ENCODE measurements around the gene USB1. TPM values are rescaled to one million over a fixed set of nuclear protein-coding genes. Genes with fewer than 3 reads are reported as not detected.

The USB1 gene
- total and polyA plus RNA-seq, 2 experiments from 2014 or later = 18.2 to 47.7 TPM

DNA sequence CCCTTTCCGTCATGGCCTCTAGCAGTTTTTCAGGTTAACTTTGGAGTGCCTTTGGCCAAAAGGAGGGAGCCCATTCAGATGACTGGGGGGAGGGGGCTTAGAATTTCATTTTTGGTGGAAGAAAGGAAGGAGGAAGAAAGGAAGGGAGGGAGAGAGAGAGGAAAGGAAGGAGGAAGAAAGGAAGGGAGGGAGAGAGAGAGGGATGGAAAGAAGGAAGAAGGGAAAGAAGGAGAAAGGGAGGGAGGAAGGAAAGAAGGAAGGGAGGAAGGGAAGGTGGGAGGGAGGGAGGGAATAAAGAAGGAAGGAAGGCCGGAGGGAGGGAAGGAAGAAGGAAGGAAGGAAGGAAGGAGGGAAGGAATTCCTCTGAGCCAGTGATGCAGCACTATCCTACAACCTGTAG, 50.1 kb downstream of the USB1 start:
- DNase-seq (ENCODE audit: low spot score) = no peak
- WGBS (ENCODE audit: low lambda C conversion rate, missing lambda C conversion rate) = 95% methylated on average over 1 of the region's 2 CpGs
- Histone ChIP-seq H3K4me3 (no peak overlapping the region), H3K4me1 (ENCODE audit: insufficient read depth) (no peaks in the 10 kb centered on the region), H3K79me2 (no peaks in the 10 kb centered on the region), H3K36me3 (replicated peaks; ENCODE audit: insufficient read depth, low read depth) (no peaks in the 10 kb centered on the region), H3K27ac (no peak overlapping the region), H3K27me3 (no peaks in the 10 kb centered on the region), H2AFZ (no peak overlapping the region), H3K4me2 (no peak overlapping the region), H4K20me1 (ENCODE audit: insufficient read depth, poor library complexity, severe bottlenecking) (no peaks in the 10 kb centered on the region), H3K9me2 (replicated peaks; ENCODE audit: insufficient read depth) (no peaks in the 10 kb centered on the region), H3K9me3 (ENCODE audit: low read depth) (no peaks in the 10 kb centered on the region)
- TF ChIP-seq, protein P1, sequence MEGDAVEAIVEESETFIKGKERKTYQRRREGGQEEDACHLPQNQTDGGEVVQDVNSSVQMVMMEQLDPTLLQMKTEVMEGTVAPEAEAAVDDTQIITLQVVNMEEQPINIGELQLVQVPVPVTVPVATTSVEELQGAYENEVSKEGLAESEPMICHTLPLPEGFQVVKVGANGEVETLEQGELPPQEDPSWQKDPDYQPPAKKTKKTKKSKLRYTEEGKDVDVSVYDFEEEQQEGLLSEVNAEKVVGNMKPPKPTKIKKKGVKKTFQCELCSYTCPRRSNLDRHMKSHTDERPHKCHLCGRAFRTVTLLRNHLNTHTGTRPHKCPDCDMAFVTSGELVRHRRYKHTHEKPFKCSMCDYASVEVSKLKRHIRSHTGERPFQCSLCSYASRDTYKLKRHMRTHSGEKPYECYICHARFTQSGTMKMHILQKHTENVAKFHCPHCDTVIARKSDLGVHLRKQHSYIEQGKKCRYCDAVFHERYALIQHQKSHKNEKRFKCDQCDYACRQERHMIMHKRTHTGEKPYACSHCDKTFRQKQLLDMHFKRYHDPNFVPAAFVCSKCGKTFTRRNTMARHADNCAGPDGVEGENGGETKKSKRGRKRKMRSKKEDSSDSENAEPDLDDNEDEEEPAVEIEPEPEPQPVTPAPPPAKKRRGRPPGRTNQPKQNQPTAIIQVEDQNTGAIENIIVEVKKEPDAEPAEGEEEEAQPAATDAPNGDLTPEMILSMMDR (IDR thresholded peaks at IDR 0.05; ENCODE audit: poor library complexity) = no peak
- TF ChIP-seq EZH2 (IDR thresholded peaks at IDR 0.05; ENCODE audit: borderline replicate concordance) (no peak), EZH2phosphoT487 (IDR thresholded peaks at IDR 0.05; ENCODE audit: low read depth, severe bottlenecking, unreplicated experiment) (no peak)

DNA sequence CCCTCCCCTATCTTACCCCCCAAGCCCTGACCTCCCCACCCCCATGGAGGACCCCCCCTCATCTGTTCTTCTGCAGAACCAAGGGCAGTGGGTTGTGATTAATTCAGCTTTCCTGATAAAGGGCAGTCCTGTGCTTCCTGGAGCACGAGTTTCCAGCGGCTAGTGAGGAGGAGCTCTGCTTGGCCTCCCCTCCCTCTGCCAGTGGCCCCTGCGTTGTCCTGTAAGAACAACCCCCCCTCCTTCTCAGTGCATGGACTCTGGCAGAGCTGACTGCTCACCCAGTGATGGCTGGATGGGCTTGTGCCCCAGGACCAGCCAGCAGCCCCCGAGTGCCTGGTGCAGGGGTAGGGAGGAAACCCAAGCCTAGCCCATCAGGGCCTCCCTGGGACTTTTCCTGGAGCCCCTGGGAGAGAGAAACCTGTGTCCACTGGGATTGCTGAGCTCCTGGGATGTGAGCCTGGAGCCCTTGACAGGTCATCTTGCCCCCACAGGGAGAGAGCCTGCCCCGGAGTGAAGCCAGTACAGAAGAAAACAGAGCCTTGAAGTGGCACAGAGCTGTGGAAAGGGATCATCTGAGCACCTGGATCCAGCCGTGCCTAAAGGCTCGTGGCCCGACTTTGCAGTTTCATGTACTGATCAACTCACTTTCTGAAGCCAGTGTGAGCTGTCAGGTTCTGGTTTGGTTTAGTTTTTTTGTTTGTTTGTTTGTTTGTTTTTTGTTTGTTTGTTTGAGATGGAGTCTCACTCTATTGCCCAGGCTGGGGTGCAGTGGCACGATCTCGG, 50.8 kb downstream of the USB1 start:
- no peak overlapping the region for H3K27ac ChIP-seq
- no peaks in the 10 kb centered on the region for H3K9me3 ChIP-seq (ENCODE audit: low read depth)
- H2AFZ ChIP-seq = no peak overlapping the region
- H3K36me3 ChIP-seq (replicated peaks; ENCODE audit: insufficient read depth, low read depth) = no peaks in the 10 kb centered on the region
- H3K4me3 ChIP-seq = no peak overlapping the region
- TF ChIP-seq EZH2 (IDR thresholded peaks at IDR 0.05; ENCODE audit: borderline replicate concordance) (no peak), EZH2phosphoT487 (IDR thresholded peaks at IDR 0.05; ENCODE audit: low read depth, severe bottlenecking, unreplicated experiment) (no peak)
- TF ChIP-seq, protein P1 (IDR thresholded peaks at IDR 0.05; ENCODE audit: poor library complexity) = no peak
- H3K4me1 ChIP-seq (ENCODE audit: insufficient read depth) = no peaks in the 10 kb centered on the region
- H4K20me1 ChIP-seq (ENCODE audit: insufficient read depth, poor library complexity, severe bottlenecking) = no peaks in the 10 kb centered on the region
- H3K9me2 ChIP-seq (replicated peaks; ENCODE audit: insufficient read depth) = no peaks in the 10 kb centered on the region
- H3K27me3 ChIP-seq = no peaks in the 10 kb centered on the region
- H3K79me2 ChIP-seq = no peaks in the 10 kb centered on the region
- 70% methylated on average over 10 of the region's 10 CpGs for WGBS (ENCODE audit: low lambda C conversion rate, missing lambda C conversion rate)
- H3K4me2 ChIP-seq = no peak overlapping the region
- DNase-seq (ENCODE audit: low spot score) = no peak

DNA sequence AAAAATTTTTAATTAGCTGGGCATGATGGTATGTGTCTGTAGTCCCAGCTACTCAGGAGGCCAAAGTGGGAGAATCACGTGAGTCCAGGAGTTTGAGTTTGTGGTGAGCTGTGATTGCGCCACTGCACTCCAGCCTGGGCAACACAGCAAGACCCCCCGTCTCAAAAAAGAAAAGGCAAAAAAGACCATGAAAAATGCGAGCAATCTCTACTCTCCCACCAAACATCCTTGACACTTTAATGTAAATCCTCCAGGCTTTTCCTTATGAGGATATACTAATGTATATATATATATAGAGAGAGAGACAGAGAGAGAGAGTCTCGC, 52.4 kb downstream of the USB1 start:
- Histone ChIP-seq H3K9me2 (replicated peaks; ENCODE audit: insufficient read depth) (no peaks in the 10 kb centered on the region), H3K9me3 (ENCODE audit: low read depth) (no peaks in the 10 kb centered on the region), H3K4me2 (no peak overlapping the region), H3K36me3 (replicated peaks; ENCODE audit: insufficient read depth, low read depth) (no peaks in the 10 kb centered on the region), H4K20me1 (ENCODE audit: insufficient read depth, poor library complexity, severe bottlenecking) (no peaks in the 10 kb centered on the region), H3K4me3 (no peak overlapping the region), H3K27me3 (no peaks in the 10 kb centered on the region), H2AFZ (no peak overlapping the region), H3K4me1 (ENCODE audit: insufficient read depth) (no peaks in the 10 kb centered on the region), H3K79me2 (no peaks in the 10 kb centered on the region), H3K27ac (no peak overlapping the region)
- DNase-seq (ENCODE audit: low spot score) = no peak
- WGBS (ENCODE audit: low lambda C conversion rate, missing lambda C conversion rate) = 96% methylated on average over 5 of the region's 5 CpGs
- TF ChIP-seq, protein P1 (IDR thresholded peaks at IDR 0.05; ENCODE audit: poor library complexity) = no peak
- TF ChIP-seq EZH2phosphoT487 (IDR thresholded peaks at IDR 0.05; ENCODE audit: low read depth, severe bottlenecking, unreplicated experiment) (no peak), EZH2 (IDR thresholded peaks at IDR 0.05; ENCODE audit: borderline replicate concordance) (no peak)
